Measurements from ENCODE around the gene CAMSAP3. TPM values are rescaled to one million over a fixed set of nuclear protein-coding genes. Genes with fewer than 3 reads are reported as not detected.

CAMSAP3 gene
- total RNA-seq, 1 donor from 2014 or later: 115 TPM

GRCh38 chr19:7597689-7598088 lies 2.0 kb downstream of the CAMSAP3 start:
- no peak for TF ChIP-seq CTCF (IDR thresholded peaks at IDR 0.05; ENCODE audit: unreplicated experiment)
- no peak for DNase-seq (ENCODE audit: low spot score, unreplicated experiment)
- H3K27me3 Mint-ChIP-seq: no peaks in the 10 kb centered on the region
- peaks cover 11% of the 10 kb centered on the region for H3K36me3 Mint-ChIP-seq (ENCODE audit: insufficient read depth)
- H3K27ac Mint-ChIP-seq: peak overlapping the region; percentile 33
- H3K4me1 Mint-ChIP-seq (ENCODE audit: low read depth): peaks cover 21% of the 10 kb centered on the region
- no peaks in the 10 kb centered on the region for H3K9me3 Mint-ChIP-seq (ENCODE audit: low read depth)
- H3K4me3 Mint-ChIP-seq (ENCODE audit: low read depth): peak overlapping the region; percentile 82

GRCh38 chr19:7598180-7598579 lies 2.5 kb downstream of the CAMSAP3 start:
- TF ChIP-seq CTCF (IDR thresholded peaks at IDR 0.05; ENCODE audit: unreplicated experiment): no peak
- Mint-ChIP-seq H3K4me1 (ENCODE audit: low read depth) (peaks cover 21% of the 10 kb centered on the region), H3K4me3 (ENCODE audit: low read depth) (peak overlapping the region; percentile 82), H3K27me3 (no peaks in the 10 kb centered on the region), H3K27ac (peak overlapping the region; percentile 33), H3K9me3 (ENCODE audit: low read depth) (no peaks in the 10 kb centered on the region), H3K36me3 (ENCODE audit: insufficient read depth) (peaks cover 11% of the 10 kb centered on the region)
- DNase-seq (ENCODE audit: low spot score, unreplicated experiment): no peak

- peaks cover 18% of the 10 kb centered on the region for H3K36me3 Mint-ChIP-seq (ENCODE audit: insufficient read depth)
These were observed 5.1 kb downstream of the CAMSAP3 start for GRCh38 chr19:7600721-7601120.

GRCh38 chr19:7602240-7602934 lies 6.7 kb downstream of the CAMSAP3 start:
- TF ChIP-seq CTCF (IDR thresholded peaks at IDR 0.05; ENCODE audit: unreplicated experiment): no peak
- Mint-ChIP-seq H3K36me3 (ENCODE audit: insufficient read depth) (peaks cover 21% of the 10 kb centered on the region), H3K4me3 (ENCODE audit: low read depth) (no peak overlapping the region), H3K9me3 (ENCODE audit: low read depth) (no peaks in the 10 kb centered on the region), H3K4me1 (ENCODE audit: low read depth) (peaks cover 9% of the 10 kb centered on the region), H3K27ac (no peak overlapping the region), H3K27me3 (no peaks in the 10 kb centered on the region)
- no peak for DNase-seq (ENCODE audit: low spot score, unreplicated experiment)

More at GRCh38 chr19:7600721-7601120, 5.1 kb downstream of the CAMSAP3 start:
- no peak overlapping the region for H3K27ac Mint-ChIP-seq
- H3K27me3 Mint-ChIP-seq: no peaks in the 10 kb centered on the region
- H3K9me3 Mint-ChIP-seq (ENCODE audit: low read depth): no peaks in the 10 kb centered on the region
- H3K4me1 Mint-ChIP-seq (ENCODE audit: low read depth): peaks cover 13% of the 10 kb centered on the region
- no peak for DNase-seq (ENCODE audit: low spot score, unreplicated experiment)
- no peak overlapping the region for H3K4me3 Mint-ChIP-seq (ENCODE audit: low read depth)
- no peak for TF ChIP-seq CTCF (IDR thresholded peaks at IDR 0.05; ENCODE audit: unreplicated experiment)

- Mint-ChIP-seq H3K4me3 (ENCODE audit: low read depth) (no peak overlapping the region), H3K36me3 (ENCODE audit: insufficient read depth) (peaks cover 17% of the 10 kb centered on the region), H3K9me3 (ENCODE audit: low read depth) (no peaks in the 10 kb centered on the region), H3K27ac (no peak overlapping the region), H3K27me3 (no peaks in the 10 kb centered on the region), H3K4me1 (ENCODE audit: low read depth) (peaks cover 3% of the 10 kb centered on the region)
- TF ChIP-seq CTCF (IDR thresholded peaks at IDR 0.05; ENCODE audit: unreplicated experiment): no peak
- DNase-seq (ENCODE audit: low spot score, unreplicated experiment): no peak
These were observed 7.4 kb downstream of the CAMSAP3 start for GRCh38 chr19:7602935-7603497.

Data from progenitor cell of endocrine pancreas (in vitro differentiated cells).